MCF 10A (cell line): ENCODE results near the gene DUXA. TPM values are rescaled to one million over a fixed set of nuclear protein-coding genes. Genes with fewer than 3 reads are reported as not detected.
"Not testable (repeated sequence)": the region's sequence is repeated elsewhere in the genome, so short reads cannot be mapped to it uniquely, and the experiment has no call there.

Experiments
- Bru-seq: library from RNA; stranded (reverse); fragments of 400-500 nt; gene quantifications from one replicate; lab custom pipeline; 2021; lab: Mats Ljungman, UMichigan
- BruChase-seq, 2 experiments: library from RNA; stranded (reverse); fragments of 400-500 nt; gene quantifications; one replicate each; lab custom pipeline; 2021; lab: Mats Ljungman, UMichigan
- BruUV-seq: library from RNA; stranded (reverse); fragments of 400-500 nt; replicated peaks from 2 replicates; lab custom pipeline; 2021; lab: Mats Ljungman, UMichigan
- CTCF ChIA-PET: fragments of 300-600 bp; sonication (Branson Sonifier 250); formaldehyde crosslinking; extraction: SDS; loops from one replicate; lab custom pipeline; 2021; ENCODE audit warnings: antibody characterized with exemption, inconsistent platforms; lab: Yijun Ruan, JAX
- POLR2A ChIA-PET: fragments of 300-600, 350-650 bp; sonication (Branson Sonifier 250); formaldehyde crosslinking; extraction: SDS; loops from one replicate; lab custom pipeline; 2020; ENCODE audit warnings: antibody characterized with exemption, inconsistent platforms; lab: Yijun Ruan, JAX
- DNase-seq: peaks from one replicate; pipeline ENCODE4 v3.0.0-alpha.2; 2018; ENCODE audit not compliant: unreplicated experiment
- H3K27ac Mint-ChIP-seq: one replicate; pipeline ENCODE4 v1.8.0; 2022; ENCODE audit warnings: mild to moderate bottlenecking, low read depth, mixed read lengths; ENCODE audit not compliant: unreplicated experiment
- H3K27me3 Mint-ChIP-seq: one replicate; pipeline ENCODE4 v1.8.0; 2022; ENCODE audit warnings: mixed read lengths; ENCODE audit not compliant: insufficient read depth, unreplicated experiment
- H3K36me3 Mint-ChIP-seq: one replicate; pipeline ENCODE4 v1.8.0; 2022; ENCODE audit warnings: mild to moderate bottlenecking, moderate library complexity, mixed read lengths; ENCODE audit not compliant: insufficient read depth, unreplicated experiment
- H3K4me1 Mint-ChIP-seq: one replicate; pipeline ENCODE4 v1.8.0; 2022; ENCODE audit warnings: mixed read lengths; ENCODE audit not compliant: insufficient read depth, unreplicated experiment
- H3K4me3 Mint-ChIP-seq: one replicate; pipeline ENCODE4 v1.8.0; 2022; ENCODE audit warnings: mild to moderate bottlenecking, moderate library complexity, mixed read lengths; ENCODE audit not compliant: unreplicated experiment
- H3K9me3 Mint-ChIP-seq: one replicate; pipeline ENCODE4 v1.8.0; 2022; ENCODE audit warnings: mixed read lengths; ENCODE audit not compliant: unreplicated experiment
- CTCF ChIP-seq: fragments of 200-600 bp; IDR thresholded peaks from one replicate; pipeline ENCODE4 v1.8.0; 2022; ENCODE audit warnings: antibody characterized with exemption, mild to moderate bottlenecking; ENCODE audit not compliant: unreplicated experiment
- intact Hi-C: fragments of 100-400 bp; cut with micrococcal nuclease; formaldehyde crosslinking; loops from 2 replicates; pipeline ENCODE4 v1.14.1; 2022
- long read RNA-seq: library from polyadenylated mRNA; stranded (forward); transcript quantifications from one replicate; pipeline ENCODE4 v2.0.0, GENCODE V29; 2022
- total RNA-seq: library from RNA; stranded (reverse); gene quantifications from 2 replicates; pipeline ENCODE4 v1.2.3, GENCODE V29; 2022

The DUXA gene
- not detected in 2 replicates for total RNA-seq
- not detected for Bru-seq, nascent RNA
- BruChase-seq, experiment 1, labeled RNA remaining after a 6-hour chase, result not detected
- not detected for BruChase-seq, experiment 2, labeled RNA remaining after a 2-hour chase
- long read RNA-seq, result 0 reads

- no peak for TF ChIP-seq CTCF
- intact Hi-C loops, result no loop called here
- Mint-ChIP-seq H3K9me3 (peaks cover 9% of the 10 kb centered on the region), H3K27me3 (no peaks in the 10 kb centered on the region), H3K27ac (no peak within 1 kb of the TSS), H3K36me3 (peaks cover 6% of the 10 kb centered on the region), H3K4me3 (no peak within 1 kb of the TSS), H3K4me1 (no peaks in the 10 kb centered on the region)
- DNase-seq, result no peak
- BruUV-seq, result no TSS peak
- POLR2A ChIA-PET, result interaction anchor here (0.9 kb wide), 1 partner anchor 24 kb away, joined by 3 read pairs; the partner anchor contains the start of gene ZNF264
- CTCF ChIA-PET, result interaction anchor here (0.5 to 1.2 kb wide), 3 partner anchors 12 to 1031 kb away, joined by 3 to 5 read pairs (median 5); no protein-coding TSS in a partner anchor
Measured at GRCh38 chr19:57167385-57167784, at the start of gene DUXA. Gene DUXA, minus strand, starts transcription at chr19:57167485. Its CDS starts 42 bp downstream, at chr19:57167443.

DNA sequence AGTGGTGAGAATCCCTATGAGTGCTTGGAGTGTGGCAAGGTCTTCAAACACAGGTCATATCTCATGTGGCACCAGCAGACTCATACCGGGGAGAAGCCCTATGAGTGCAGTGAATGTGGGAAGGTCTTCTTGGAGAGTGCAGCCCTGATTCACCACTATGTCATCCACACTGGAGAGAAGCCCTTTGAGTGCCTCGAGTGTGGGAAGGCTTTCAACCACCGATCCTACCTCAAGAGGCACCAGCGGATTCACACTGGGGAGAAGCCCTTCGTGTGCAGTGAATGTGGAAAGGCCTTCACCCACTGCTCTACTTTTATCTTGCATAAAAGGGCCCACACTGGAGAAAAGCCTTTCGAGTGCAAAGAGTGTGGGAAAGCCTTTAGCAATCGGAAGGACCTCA is 44.8 kb upstream of the DUXA start:
- ChIA-PET CTCF (no interaction called here), POLR2A (no interaction called here)
- DNase-seq, result no peak
- intact Hi-C loops, result no loop called here
- Mint-ChIP-seq H3K9me3 (no peaks in the 10 kb centered on the region), H3K4me3 (no peak overlapping the region), H3K4me1 (no peaks in the 10 kb centered on the region), H3K27me3 (no peaks in the 10 kb centered on the region), H3K27ac (no peak overlapping the region), H3K36me3 (peaks cover 89% of the 10 kb centered on the region)
- TF ChIP-seq CTCF, result no peak
- no TSS peak for BruUV-seq

- Mint-ChIP-seq H3K36me3 (peaks cover 93% of the 10 kb centered on the region), H3K4me1 (no peaks in the 10 kb centered on the region), H3K9me3 (no peaks in the 10 kb centered on the region), H3K27me3 (no peaks in the 10 kb centered on the region), H3K4me3 (no peak overlapping the region), H3K27ac (no peak overlapping the region)
- ChIA-PET POLR2A (no interaction called here), CTCF (interaction anchor here (1.4 kb wide), 1 partner anchor 19 kb away, joined by 3 read pairs; the partner anchor contains the start of gene ZNF264)
- TF ChIP-seq CTCF, result no peak
- intact Hi-C loops, result no loop called here
- BruUV-seq, result no TSS peak
- DNase-seq, result no peak
Measured at GRCh38 chr19:57210381-57210780, 43.1 kb upstream of the DUXA start.

GRCh38 chr19:57202160-57202559 is 34.9 kb upstream of the DUXA start:
- peaks cover 70% of the 10 kb centered on the region for H3K36me3 Mint-ChIP-seq
- peaks cover 5% of the 10 kb centered on the region for H3K4me1 Mint-ChIP-seq
- POLR2A ChIA-PET, result interaction anchor here (0.6 to 1.5 kb wide), 3 partner anchors 8 to 1026 kb away, joined by 3 to 8 read pairs (median 3); partner anchors contain the start of gene ZNF264
- H3K27me3 Mint-ChIP-seq, result no peaks in the 10 kb centered on the region
- BruUV-seq, result no TSS peak
- H3K9me3 Mint-ChIP-seq, result no peaks in the 10 kb centered on the region
- DNase-seq, result no peak
- H3K4me3 Mint-ChIP-seq, result no peak overlapping the region
- intact Hi-C loops, result no loop called here
- no peak for TF ChIP-seq CTCF
- H3K27ac Mint-ChIP-seq, result no peak overlapping the region
- CTCF ChIA-PET, result no interaction called here

DNA sequence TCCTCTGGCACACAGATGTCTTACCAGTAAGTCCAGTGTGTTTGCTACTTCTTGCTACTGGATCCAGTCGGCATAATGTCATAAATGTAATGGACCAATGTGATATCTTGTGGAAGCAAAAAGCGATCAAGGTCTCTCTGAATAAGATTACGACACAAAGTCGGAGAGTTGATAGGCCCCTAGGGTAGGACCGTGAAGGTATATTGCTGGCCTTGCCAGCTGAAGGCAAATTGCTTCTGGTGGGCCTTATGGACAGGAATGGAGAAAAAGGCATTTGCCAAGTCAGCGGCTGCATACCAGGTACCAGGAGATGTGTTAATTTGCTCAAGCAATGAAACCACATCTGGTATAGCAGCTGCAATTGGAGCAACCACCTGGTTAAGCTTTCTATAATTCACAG is 30.6 kb upstream of the DUXA start:
- DNase-seq, POLR2A ChIA-PET, intact Hi-C loops, H3K27me3 Mint-ChIP-seq, CTCF ChIA-PET, BruUV-seq, H3K27ac Mint-ChIP-seq, H3K4me3 Mint-ChIP-seq: not testable (repeated sequence)
- Mint-ChIP-seq H3K4me1 (peaks cover 16% of the 10 kb centered on the region), H3K36me3 (peaks cover 68% of the 10 kb centered on the region), H3K9me3 (peaks cover 14% of the 10 kb centered on the region)
